T1000 (cell line): ENCODE measurements around the gene SH3GL3.

ENCODE experiments used
- DNase-seq: peaks from one replicate; lab custom pipeline; 2025; ENCODE audit warnings: mixed read lengths; lab: John Stamatoyannopoulos, UW

The SH3GL3 gene

DNA sequence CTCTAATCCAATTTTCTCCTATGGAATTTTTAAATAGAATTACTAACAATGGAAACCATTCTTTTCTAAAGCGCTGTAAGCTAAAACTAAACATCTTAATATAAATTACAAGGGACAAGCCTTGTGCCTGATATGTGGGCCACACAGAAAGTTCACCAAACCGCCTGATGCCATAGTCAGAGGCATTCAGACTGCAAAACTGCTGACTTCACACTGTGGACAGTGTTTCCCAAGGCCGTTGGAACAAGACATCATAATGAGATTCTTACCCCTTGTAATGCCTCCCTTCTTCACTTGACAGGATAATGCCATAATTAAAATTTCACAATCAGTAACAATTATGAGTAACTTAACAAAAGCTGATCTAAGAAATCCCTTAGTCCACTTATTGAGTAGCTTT, 14.9 kb downstream of the SH3GL3 start:
- DNase-seq: no peak

DNA sequence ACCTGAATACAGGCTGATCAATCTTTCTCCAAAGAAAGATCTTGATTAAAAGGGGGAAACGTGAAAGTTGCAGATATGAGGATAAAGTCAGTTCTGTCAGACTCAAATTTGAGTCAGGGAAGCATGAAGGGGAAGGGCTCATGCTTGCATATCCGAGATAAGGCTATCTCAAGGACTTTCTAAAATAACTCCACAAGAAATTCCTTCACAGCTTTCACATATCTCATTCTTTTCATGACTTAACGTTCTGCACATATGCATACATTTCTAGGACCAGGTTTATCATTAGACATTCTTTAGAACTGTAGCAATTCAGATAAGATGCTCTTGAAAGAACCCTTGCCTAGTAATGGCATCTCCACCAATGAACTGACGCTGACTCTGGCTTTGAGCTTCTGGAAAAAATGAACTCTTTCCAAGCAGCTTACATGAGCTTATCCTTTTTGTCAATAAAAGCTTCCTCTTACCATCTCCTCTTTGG, 15.9 kb downstream of the SH3GL3 start:
- no peak for DNase-seq

DNA sequence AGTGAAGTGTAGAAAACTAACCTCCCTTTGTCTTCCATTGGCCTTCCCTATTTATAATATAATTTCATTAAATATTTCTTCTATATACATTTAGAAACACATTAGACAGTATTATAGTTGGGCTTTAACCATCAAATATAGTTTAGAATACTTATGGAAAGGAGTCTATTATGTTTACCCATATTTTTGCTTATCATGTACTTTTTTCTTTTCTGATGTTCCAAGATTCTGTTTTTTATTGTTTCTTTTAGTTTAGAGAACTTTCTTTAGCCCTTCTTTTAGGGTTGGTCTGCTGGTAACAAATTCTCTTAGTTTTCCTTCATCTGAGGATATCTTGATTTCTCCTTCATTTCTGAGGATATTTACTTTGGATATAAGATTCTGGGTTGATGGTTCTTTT, 23.7 kb downstream of the SH3GL3 start:
- DNase-seq: no peak

DNA sequence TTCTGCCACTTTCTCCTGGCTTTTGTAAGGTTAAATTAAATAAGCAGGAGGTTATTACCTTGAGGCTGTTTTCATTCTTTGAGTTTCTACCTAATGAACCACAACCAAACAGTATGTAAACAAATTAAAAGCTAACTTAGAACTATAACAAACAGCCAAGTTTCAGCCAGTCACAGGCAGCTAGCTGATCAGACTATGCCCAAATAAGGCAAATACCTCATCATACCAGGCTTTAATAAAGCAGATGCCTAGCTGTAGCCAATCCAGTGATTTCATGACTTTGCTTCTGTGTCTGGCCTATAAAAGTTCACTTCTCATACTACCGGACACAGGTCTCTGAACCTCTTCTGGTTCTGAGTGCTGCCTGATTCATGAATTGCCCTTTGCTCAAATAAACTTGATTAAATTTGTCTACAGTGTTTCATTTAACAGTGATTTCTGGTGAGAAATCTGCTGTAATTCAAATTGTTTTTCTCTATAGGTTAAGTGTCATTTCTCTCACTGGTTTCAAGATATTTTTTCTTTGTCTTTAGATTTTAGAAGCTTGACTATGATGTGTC, 24.2 kb downstream of the SH3GL3 start:
- DNase-seq: no peak

DNA sequence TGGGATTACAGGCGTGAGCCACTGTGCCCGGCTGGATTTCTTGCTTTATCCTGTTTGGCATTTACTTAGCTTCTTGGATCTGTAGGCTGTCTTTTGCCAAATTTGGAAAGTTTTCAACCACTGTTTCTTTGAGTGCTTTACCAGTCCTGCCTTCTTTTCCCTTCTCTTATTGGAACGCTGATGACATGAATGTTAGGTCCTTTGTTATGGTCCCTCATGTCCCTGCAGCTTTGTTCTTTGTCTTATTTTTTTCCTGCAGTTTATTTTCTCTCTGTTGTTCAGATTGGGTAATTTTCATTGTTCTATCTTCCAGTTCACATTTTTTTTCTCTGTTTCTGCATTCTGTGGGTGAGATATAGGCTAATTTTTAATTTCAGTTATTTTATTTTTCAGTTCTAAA, 25.0 kb downstream of the SH3GL3 start:
- DNase-seq: no peak

DNA sequence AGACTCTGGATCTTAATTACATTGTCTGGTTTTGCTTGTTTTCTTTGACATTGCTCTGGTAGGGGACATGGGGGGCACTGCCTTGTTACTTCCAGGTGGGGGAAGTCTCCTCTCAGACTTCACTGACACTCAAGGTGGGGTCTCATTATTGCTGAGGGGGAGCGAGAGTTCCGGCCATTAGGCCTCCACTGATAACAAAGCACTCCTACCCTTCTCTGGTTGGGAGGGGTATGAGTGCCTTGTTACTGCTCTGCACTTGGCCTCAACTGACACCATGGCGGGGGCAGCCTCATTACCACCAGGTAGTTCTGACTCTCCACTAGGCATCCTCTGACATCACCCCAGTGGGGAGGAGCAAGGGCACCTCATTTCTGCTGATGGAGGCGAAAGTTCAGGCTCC, 25.7 kb downstream of the SH3GL3 start:
- no peak for DNase-seq

DNA sequence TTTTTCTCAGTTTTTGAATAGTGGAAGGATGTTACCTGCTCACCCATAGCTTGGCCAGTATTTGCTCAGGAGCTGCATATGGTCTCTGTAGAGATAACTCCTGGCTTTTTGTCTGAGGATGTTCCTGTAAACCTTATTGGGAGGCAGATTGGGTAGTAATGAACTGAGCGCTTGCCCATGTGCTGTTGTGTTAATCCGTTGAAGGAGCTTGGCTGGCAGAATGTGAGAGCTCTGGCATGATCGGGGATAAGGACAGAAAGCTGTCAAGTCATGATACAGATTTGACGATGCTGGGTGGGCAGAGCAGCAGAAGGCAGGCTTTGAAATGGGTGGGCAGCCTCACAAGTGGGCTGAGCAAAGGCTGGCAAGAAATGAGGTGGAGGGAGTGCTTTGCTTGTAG, 27.4 kb downstream of the SH3GL3 start:
- no peak for DNase-seq

DNA sequence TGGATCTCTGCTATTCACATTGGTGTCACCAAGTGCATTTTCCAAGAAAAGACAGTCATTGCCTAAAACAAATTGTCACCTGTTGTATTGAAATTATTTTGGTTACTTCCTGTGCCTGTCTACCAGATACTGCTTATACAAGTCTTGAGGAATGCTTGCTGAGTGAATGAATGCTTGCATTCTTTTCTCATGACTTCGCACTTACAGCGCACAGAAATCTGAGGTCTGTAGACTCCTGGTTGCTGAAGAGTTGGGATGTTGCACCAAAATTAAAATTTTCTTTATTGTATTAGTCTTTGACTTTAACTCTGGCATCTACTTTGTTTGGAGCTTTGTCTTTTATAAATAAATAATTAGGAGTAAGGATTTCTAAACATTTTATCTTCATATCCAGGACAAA, 28.4 kb downstream of the SH3GL3 start:
- no peak for DNase-seq

DNA sequence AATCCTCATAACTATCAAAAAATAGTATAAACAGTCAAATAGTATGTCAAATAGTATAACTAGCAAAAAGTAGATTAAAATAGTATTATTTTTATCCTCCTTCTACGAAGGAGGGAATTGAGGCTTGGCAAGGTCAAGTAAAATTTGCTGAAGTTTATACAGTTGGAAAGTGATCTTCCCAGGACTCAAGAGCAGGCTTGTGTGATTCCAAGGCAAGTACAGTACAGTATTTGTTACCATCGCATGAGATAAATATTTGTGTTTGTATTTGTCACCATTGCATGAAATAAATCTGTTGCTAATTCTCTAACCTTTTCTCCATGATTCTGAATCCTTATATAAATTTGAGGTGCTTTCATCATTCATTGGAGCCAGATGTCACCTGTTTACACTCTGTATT, 28.9 kb downstream of the SH3GL3 start:
- no peak for DNase-seq

DNA sequence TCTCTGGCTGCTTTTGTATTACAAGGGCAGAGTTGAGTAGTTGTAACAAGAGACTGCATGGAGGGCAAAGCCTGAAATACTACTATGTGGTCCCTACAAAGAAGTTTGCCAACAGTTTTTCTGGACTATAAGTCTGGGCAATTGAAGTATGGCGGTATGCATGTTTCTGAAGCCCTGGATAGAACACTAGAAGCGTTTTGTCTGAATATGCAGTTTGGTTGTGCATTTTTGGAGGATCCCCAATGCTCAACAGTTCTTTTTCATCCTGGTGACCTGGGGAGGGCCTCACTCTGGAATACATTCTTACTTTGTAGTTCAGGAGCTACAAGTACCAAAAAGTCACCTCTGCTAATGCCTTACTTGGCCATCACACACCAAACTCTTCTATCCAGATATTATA, 29.6 kb downstream of the SH3GL3 start:
- no peak for DNase-seq

DNA sequence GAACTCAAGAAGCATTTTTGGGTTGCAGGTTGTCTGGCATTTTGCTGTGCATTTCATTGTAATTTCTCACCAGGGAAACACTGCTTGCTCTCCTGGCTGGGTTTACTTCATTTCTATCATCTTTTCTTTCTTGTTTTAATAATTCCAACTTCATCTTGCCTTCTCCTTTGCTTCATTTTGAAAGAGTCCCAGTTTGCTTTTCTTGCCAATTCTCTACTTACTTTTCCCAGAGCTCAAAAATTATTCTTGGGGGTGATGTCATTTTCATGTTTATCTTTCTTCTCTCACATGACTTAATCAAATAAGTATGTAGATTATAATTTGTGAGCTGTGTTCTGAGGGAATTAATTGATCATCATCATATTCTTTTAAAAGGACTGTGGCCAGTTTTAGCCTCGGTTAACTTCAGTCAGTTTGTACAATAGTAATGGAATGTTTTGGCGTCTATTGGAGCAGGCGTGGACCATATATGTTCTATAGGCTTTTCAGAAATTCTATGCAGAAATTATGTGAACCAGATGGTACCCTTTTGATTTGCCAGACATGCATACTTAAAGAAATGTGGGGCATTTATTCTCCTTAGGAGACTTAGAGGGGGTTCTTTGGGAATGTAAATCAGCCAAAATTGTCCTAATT, 30.1 kb downstream of the SH3GL3 start:
- DNase-seq: no peak

DNA sequence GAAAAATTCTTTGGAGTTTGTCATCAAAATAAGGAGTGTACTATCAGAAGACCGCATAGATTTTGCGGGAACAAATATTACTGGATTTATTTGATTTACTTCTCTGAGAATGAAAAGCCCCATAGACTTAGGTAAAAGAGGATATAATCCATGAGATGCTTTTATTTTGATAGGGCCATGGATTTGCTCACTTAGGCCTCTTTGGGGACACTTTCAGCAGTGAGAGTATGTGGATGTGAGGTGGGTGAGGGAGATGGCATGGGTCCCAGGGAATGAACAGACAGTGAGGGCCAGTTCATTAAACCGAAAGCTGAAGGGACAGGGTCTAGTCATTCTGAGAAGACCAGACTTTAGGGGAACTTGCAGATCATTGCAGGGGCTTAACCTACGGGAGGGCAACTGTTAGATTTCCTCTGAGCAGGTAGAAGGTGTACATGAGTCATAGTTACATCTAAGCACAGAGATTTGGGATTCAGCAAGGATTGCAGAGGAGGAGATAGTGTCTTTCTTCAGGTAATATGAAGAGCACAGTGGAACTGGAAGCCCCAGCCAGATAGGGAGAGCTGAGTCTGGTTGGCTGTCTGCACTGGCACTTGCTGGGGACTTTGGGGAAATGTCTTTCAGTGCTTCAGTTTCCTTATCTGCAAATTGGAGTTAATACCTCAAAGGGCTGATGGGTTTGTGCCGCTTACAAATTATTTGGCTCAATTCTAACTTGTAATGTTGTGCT, 30.8 kb downstream of the SH3GL3 start:
- no peak for DNase-seq

DNA sequence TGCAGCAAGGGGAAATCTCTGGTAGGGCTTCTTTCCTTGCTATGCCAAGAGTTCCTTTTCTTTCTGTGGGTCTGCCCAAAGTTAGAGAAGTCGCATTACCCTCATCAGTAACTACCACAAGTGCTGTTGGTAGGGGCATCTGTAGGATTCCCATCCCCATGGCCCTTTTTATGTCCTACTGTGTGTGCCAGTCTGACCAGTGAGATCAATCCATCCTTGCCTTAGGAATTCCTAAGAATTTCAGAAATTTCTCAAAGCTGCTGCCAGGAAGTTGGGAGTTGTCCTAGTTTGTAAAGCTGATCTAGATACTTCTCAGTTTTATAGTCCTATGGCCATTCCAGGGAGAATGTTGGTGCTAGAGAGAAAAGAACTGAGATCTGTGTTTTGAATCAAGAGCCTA, 36.5 kb downstream of the SH3GL3 start:
- DNase-seq: no peak

DNA sequence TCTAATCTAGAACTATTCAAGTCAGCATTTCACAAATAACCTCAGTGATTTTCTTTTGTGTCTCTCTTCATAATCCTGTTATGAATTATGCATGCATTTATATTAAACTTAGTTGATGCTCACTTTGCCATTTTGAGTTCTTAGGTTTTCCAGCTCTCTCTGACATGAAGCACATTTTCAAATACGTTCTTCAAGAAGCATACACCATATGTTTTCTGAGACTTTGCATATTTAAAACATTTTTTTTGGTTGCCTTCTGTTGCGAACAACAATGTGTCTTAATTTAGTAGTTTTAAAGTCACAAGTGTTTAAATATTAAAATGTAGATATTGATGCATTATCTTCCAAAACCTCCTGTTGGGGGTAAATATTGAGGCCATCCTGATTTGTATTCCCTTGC, 37.5 kb downstream of the SH3GL3 start:
- DNase-seq: no peak

DNA sequence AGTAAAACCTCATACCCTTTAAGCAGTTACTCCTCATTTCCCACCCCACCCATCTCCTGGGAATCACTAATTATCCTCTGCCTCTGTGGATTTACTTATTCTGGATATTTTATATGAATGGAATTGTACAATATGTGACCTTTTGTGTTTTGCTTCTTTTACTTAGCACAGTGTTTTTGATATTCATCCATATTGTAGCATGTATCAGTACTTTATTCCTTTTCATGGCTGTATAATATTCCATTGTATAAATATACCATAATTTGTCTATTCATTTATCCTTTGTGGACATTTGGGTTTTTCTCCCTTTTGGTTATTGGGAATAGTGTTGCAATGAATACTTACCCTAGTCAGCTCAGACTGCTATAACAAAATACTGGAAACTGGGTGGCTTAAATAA, 39.2 kb downstream of the SH3GL3 start:
- no peak for DNase-seq

DNA sequence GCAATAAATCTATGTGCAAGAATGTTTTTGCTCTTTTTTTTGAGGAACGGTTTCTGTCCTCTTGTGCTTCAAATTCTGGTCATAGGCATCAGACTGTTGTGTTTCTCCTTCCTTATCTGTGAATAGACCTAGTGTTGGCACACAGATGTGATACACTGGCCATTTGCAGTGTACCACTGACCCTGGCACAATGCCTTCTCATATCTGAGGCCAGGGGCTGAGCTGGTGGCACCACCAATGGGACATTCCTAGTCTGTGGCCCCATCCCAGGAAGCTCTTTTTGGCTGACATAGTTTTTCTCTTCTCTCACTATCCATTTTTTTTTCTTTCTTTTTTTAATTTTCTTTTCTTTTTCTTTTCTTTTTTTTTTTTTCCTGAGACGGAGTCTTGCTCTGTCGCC, 40.4 kb downstream of the SH3GL3 start:
- DNase-seq: no peak

DNA sequence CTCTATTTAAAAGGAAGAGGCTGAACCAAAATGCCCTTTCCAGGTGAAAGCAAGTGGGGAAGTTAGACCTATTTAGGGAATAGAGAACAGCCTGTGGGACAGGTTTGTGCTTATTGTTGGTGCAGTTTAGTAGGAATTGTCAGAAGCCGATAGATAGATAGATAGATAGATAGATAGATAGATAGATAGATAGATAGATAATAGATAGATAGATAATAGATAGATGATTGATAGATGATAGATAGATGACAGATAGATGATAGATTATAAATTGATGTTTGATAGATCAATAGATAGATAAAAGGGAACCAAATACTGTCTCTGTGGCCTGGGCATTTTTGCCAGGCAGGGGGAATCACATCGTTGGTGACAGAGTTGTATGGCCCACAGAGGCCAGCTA, 42.5 kb downstream of the SH3GL3 start:
- DNase-seq: no peak

DNA sequence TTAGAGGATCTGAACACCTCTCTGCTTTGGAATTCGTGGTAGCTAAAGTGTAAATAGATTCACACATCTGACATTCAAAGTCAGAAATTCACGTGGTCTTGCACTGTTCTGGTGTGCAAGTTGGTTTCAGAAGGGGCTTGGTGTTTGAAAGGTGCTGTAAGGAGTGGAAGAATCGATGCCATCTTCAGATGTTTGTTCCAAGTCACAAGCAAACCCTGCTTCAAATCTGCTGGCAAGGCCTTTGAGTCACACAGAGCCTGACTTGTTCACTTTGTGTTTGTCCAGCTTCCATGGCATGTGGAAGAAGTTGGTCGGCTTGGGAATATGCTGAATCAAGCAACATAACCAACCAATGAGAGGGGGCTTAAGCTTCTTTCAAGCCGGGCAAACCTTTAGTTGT, 44.3 kb downstream of the SH3GL3 start:
- DNase-seq: no peak

DNA sequence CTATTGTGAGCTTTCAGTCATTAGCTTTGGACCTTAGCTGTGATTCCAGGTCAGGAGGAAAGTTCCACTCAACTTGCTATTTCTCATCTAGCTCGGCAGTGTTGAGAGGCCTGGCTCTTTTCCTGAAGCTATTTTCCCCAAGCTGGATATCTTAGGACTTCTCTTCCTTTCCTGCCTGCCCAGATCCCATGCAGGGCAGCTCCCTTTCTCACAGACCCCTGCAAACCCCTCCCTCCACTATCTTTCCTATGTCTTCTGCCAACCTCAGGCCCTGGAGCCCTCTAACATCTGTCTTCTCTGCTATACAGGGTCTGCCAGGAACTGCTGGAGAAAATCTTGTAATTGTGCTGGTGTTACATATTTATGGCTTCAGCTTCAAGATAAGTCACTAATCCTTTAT, 49.6 kb downstream of the SH3GL3 start:
- no peak for DNase-seq

DNA sequence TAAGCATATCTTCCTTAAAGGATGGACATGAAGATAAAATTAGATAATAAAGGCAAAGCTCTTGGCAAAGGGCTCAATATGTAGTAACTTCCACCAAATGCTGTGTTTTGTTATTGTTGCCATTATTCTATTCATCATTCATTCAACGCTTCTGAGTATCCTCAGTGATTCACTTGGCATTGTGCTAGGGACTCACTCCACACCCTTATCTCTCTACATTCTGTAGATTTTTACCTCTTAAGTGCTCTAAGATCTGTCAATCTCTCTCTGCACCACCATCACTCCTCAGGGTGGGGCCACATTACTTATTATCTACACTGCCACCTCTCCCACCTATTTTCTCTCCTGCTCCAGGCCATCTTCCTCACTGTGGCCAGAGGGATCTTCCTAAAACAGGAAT, 51.2 kb downstream of the SH3GL3 start:
- DNase-seq: no peak

DNA sequence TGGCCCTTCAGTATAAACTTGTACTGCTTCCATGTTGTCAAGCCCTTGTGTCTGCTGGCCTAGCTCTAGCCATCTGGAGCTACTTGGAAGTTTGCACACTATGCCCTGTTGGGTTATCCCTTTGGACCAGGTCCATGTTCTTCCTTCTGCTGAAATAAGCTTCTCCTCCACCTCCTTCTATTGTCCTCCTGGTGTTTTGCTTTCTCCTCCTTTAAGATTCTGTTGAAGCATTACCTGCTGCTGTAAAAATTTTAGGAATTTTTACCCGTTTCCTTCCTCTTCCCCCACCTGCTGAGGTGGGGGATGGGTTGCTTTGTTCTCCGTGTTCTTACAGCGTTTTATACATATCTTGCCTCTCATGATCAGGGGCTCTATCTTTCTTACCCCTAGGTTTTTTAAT, 51.7 kb downstream of the SH3GL3 start:
- no peak for DNase-seq

DNA sequence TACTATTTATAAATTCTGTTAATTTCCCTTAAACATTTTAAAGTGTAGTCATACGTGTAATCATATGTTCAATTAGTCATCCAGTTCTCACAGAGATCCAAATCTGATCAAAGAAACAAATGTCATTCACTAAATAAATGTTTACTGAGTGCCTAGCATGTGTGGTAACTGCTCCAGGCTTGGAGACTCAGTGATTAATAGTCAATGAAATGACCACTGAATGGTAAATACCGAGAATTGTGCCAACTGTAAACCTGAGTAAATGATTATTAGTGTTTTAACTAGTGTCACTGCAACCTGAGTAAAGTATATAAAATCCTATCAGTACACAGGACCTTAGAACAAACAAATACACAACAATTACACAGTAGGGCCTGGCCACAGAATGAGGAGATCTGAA, 52.3 kb downstream of the SH3GL3 start:
- no peak for DNase-seq

DNA sequence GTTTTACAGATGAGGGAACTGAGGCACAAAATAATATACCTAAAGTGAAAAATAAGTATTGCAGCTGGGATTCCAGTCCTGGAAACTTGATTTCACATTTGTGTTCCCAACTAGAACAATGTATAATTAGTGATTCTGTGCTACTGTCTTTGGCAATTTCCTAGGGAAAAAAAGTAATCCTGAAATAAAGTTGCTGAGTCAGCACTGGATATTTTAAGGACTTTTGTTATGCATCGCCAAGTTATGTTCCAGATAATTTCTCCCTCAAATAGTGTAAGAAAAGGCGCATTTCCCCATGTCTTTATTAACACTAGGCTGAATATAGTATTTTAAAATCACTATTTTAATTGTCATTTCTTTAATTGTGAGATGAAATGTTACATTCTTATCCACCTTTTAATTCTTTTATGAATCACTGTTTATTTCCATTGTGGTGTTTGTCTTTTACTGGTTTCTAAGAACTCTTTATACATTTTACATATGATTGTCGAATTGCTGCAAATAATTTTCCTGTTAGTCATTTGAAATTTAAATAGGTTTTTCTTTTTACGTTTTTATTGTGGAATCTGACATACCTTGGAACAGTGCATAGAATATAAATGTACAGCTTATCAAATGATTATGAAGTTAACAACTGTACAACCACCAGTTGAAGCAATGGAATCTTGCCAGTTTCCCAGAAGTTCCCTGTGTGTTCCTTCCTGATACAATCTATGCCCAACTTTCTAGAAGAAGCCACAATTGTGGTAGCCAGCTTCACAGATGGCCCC, 56.6 kb downstream of the SH3GL3 start:
- DNase-seq: no peak
